A204.1 (cell line): ENCODE results near the gene NAPSA.

Experiments used
- FAIRE-seq: peaks from 2 replicates; lab custom pipeline; 2012; peaks lifted over from hg19 to GRCh38; lab: Jason Lieb, UNC

Gene NAPSA

GRCh38 chr19:50383852-50384684 lies 18.6 kb upstream of the NAPSA start, which contains the start of gene POLD1:
Gene POLD1, plus strand, starts transcription at chr19:50384347. Its CDS starts 14,505 bp downstream, at chr19:50398852.
- peak; percentile 90 for FAIRE-seq

DNA sequence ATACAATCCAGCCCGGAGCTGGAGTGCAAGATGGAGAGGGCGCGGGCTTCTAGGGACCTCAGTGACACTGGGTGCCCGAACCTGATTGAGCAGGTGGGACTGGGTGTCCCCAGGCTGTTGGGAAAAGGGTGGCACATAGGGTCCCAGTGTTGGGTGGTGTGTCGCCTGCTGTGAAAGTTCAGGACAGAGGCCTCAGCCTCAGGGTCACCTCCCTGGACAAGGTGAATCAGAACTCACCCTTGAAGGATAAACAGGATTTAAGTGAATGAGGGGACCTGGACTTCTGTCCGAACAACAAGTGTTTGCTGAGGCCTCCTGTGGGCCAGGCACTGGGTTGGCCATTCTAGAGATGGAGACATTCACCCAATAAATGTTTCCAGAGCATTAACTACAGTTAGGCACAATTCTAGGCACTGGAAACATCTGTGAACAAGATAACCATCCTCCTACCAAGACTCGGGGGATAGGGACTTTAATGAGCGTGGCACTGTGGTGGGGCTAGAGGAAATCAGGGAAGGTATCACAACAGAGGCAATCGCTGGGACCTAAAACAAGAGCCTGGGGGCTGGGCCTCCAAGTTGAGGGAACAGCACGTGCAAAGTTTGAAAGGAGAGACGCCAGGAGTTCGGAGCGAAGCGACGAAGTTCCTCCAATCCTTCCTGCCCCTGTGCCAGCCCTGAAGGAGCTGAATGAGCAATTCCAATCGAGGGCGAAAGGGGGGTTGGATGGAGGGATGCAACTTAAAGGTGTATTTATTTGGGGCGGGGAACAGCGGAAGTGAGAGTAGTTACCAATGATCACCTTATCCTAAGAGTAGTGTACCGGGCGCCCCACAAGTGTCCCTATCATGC lies 17.8 kb upstream of the NAPSA start:
- no peak for FAIRE-seq

GRCh38 chr19:50381881-50382729 lies 16.7 kb upstream of the NAPSA start:
- no peak for FAIRE-seq

GRCh38 chr19:50380751-50381151 lies 15.3 kb upstream of the NAPSA start:
- no peak for FAIRE-seq

DNA sequence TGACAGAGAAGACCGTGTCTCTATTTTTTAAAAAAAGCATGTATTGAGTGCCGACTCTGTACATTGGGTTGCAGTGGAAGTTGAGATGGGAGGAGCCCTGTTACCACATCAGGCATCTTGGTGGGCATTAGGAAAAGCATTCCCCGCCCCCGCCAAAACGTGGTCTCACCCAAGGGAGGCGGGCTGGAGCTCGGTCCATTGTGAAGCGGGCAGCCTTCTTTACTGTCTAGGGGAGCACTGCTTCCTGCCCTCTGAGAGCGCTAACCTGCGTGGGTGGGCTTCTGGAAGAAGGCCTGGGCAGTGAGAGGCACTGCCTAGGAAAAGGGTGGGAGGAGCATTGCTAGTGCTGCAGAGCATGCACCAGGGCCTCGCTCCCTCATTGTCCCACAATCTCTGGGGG lies 14.7 kb upstream of the NAPSA start:
- no peak for FAIRE-seq

- no peak for FAIRE-seq
Observed at GRCh38 chr19:50379602-50380001, 14.2 kb upstream of the NAPSA start.

DNA sequence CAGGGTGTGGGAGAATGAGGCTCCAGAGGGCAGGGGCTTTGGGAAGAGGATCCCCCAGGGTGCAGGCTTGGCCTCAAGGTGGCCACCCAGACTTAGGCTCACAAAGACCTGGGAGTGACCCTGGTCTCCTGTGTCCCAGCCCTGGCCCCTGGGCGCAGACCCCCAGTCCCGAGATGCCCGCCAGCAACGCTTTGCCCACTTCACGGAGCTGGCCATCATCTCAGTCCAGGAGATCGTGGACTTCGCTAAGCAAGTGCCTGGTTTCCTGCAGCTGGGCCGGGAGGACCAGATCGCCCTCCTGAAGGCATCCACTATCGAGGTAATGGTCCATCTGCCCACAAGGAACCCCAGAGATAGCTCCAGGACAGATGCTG lies 13.4 kb upstream of the NAPSA start:
- FAIRE-seq = no peak

DNA sequence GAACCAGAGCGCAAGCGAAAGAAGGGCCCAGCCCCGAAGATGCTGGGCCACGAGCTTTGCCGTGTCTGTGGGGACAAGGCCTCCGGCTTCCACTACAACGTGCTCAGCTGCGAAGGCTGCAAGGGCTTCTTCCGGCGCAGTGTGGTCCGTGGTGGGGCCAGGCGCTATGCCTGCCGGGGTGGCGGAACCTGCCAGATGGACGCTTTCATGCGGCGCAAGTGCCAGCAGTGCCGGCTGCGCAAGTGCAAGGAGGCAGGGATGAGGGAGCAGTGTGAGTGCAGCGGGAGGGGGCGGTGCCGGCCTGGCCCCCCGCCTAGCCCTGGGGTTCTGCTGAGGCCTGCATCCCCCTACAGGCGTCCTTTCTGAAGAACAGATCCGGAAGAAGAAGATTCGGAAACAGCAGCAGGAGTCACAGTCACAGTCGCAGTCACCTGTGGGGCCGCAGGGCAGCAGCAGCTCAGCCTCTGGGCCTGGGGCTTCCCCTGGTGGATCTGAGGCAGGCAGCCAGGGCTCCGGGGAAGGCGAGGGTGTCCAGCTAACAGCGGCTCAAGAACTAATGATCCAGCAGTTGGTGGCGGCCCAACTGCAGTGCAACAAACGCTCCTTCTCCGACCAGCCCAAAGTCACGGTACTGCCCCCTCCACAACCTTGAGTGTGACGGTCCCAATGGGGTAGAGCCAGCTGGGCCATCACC lies 12.9 kb upstream of the NAPSA start:
- FAIRE-seq = no peak

DNA sequence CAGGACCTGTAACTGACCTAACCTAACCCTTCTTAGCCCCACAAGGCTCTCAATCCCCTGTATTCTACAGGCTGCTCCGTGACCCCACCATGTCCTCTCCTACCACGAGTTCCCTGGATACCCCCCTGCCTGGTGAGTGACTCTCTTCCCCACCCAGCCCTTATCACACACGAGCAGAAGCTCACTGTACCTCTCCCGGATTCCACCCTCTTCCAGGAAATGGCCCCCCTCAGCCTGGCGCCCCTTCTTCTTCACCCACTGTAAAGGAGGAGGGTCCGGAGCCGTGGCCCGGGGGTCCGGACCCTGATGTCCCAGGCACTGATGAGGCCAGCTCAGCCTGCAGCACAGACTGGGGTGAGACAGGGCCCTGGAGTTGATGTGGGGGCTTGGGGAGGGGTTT lies 12.1 kb upstream of the NAPSA start:
- FAIRE-seq = no peak

GRCh38 chr19:50377051-50377461 lies 11.6 kb upstream of the NAPSA start:
- FAIRE-seq = no peak

DNA sequence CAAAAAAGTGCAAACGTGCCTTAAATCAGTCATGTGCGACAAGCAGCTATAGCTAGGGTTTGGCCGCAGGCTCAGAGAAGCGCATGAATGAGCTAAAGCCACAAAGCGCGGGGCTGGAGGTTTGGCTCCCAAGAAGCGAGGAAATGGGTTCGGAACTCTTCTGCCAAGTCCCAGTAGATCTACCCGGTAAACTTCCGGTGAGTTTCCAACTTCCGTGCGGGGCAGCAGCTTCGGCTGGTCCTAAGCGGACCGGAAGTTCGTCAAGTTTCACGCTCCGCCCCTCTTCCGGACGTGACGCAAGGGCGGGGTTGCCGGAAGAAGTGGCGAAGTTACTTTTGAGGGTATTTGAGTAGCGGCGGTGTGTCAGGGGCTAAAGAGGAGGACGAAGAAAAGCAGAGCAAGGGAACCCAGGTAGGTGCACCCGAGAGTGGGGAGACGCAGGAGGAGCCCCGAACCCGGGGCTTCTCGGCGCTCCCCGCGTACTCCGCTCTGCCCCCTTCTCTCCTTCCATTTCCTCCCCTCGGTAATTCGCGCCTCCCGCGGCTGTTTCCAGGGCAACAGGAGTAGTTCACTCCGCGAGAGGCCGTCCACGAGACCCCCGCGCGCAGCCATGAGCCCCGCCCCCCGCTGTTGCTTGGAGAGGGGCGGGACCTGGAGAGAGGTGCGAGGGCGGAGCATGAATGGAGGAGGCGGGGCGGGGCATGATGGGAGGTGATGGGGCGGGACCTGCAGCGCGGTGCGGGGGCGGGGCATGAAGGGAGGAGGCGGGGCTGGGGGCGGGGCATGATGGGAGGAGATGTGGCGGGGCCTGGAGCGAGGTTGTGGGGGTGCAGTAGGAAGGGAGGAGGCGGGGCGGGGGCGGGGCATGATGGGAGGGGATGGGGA lies 11.0 kb upstream of the NAPSA start, which contains the start of gene NR1H2:
Gene NR1H2, plus strand, starts transcription at position 292 of the 885 bp plus-strand sequence. CDS start 1,149 bp downstream, outside the sequence.
- peak; percentile 88 for FAIRE-seq

DNA sequence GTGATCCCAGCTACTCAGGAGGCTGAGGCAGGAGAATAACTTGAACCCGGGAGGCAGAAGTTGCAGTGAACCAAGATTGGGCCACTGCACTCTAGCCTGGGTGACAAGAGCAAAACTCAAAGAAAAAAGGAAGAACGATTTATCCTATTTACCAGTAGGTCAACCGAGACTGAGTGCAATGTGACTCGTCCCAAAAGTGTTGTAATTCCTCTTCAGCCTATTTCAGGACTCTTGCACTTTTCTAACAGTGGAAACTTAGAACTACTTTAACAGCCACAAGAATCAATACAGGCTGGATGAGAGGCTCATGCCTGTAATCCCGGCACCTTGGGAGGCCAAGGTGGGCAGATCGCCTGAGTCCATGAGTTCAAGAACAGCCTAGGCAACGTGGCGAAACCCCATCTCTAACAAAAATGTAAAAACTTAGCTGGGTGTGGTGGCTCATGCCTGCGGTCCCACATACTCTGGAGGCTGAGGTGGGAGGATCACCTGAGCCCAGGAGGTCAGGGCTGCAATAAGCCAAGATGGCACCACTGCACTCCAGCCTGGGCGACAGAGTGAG lies 6.6 kb upstream of the NAPSA start:
- no peak for FAIRE-seq

DNA sequence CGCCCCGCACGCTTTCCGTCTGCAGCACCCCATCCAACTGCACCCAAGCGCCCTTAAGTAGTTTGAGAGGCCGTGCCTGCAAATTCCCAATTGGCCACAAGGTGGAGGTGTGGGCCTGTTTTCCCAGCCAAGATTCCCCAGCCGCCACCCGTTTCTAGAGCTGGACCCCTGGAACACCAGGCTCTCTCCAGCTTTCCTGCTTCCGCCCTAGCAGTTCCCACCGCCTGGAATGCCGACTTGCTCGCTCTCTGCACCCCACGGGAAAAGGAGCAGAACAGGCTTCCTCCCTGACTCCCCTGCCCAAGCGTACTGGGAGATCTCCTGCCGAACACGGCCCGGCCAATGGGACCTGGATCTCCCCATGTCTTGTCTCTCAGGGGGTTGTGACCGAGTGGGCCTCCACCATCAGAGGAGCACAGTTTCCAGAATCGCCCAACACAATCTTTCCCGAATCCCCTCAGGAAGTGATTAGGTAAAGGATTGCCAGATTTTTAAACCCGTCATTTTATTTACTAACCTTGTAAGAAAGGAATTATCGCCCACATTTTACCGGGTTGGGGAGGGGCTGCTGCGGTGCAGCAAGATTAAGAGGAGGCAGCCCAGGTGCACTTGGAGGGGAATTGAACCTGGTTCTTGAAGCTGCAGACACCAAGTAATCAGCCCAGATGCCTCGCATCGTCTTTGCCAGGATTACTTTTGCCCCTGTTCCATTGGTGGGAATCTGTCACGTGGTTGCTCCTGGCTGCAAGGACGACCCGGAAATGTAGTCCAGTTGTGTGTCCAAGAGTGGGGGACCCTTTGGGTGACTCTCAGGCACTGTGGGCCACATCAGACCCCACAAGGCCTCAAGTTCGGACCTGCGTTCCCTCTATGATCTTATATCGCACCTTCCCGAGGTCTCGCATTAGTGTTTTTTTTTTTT lies 3.5 kb upstream of the NAPSA start:
- no peak for FAIRE-seq

- FAIRE-seq = no peak
Observed at GRCh38 chr19:50362656-50363424, 2.6 kb downstream of the NAPSA start.

DNA sequence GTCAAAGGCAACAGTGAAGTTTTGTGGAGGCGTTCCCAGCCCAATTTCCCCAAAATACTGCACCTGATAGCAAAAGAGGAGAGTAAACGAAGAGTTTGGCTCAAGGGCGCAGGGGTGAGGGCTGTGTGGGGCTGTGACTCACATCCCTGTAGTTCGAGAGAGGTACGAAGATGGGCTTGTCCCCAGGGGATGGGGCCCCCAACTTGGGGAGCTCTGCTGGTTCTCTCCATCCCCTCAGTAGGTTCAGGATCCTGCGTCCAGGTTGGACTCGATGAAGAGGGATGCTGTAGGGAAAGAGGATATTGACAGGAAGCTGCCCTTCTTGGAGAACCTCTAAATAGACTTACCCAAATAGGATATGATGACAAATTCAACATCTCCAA lies 3.4 kb downstream of the NAPSA start:
- FAIRE-seq = no peak

DNA sequence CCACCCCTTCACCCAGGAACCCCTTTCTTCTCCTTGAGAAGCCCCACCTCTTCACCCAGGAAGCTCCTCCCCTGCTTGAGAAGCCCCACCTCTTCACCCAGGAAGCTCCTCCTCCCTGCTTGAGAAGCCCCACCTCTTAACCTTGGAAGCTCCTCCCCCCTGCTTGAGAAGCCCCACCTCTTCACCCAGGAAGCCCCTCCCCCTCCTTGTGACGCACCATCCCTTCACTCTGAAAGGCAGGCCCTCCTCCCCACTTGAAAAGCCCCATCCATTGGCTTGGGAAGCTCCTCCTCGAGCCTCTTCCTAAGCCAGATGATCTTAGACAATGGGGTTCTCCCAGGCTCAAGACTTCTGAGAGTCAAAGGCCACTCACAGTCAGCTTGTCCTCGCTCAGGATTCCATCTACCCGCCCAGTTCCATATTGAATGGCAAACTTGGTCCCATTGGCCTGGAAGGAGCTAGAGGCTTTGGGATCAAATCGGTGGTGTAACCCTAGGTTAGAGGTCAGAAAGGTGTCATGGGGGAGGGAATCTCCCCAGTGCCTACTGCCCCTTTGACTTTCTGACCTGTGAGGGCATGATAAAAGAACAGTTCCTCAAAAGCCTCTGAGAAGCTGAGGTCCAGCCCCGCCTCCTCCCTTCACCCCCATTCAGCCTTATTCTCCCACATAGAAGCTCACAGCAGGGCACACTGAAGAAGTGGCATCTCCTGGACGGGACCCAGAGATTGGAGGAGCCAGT lies 4.0 kb downstream of the NAPSA start:
- no peak for FAIRE-seq

- FAIRE-seq = no peak
Observed at GRCh38 chr19:50359328-50359818, 6.1 kb downstream of the NAPSA start.
